ENCODE measurements around the gene NPAS3.
A peak's percentile ranks its signal among the peaks of the same experiment; 100 is the strongest.

Gene NPAS3

GRCh38 chr14:32932914-32933628 lies 5.6 kb upstream of the NPAS3 start:
- no peak for TF ChIP-seq CTCF (IDR thresholded peaks at IDR 0.05; ENCODE audit: low read depth, low read length, missing control alignments)
- DNase-seq (ENCODE audit: low read depth): no peak
- no peak overlapping the region for H3K4me3 ChIP-seq (ENCODE audit: low read depth, low read length)

GRCh38 chr14:32933629-32934072 lies 5.0 kb upstream of the NPAS3 start:
- no peak overlapping the region for H3K4me3 ChIP-seq (ENCODE audit: low read depth, low read length)
- TF ChIP-seq CTCF (IDR thresholded peaks at IDR 0.05; ENCODE audit: low read depth, low read length, missing control alignments): no peak
- DNase-seq (ENCODE audit: low read depth): no peak

- DNase-seq (ENCODE audit: low read depth): no peak
- H3K4me3 ChIP-seq (ENCODE audit: low read depth, low read length): no peak overlapping the region
- TF ChIP-seq CTCF (IDR thresholded peaks at IDR 0.05; ENCODE audit: low read depth, low read length, missing control alignments): no peak
Measured at GRCh38 chr14:32934073-32934880, 4.4 kb upstream of the NPAS3 start.

GRCh38 chr14:32934881-32935633 lies 3.6 kb upstream of the NPAS3 start:
- DNase-seq (ENCODE audit: low read depth): no peak
- TF ChIP-seq CTCF (IDR thresholded peaks at IDR 0.05; ENCODE audit: low read depth, low read length, missing control alignments): no peak
- H3K4me3 ChIP-seq (ENCODE audit: low read depth, low read length): no peak overlapping the region

GRCh38 chr14:32939254-32940065 lies 781 bp downstream of the NPAS3 start:
- no peak for TF ChIP-seq CTCF (IDR thresholded peaks at IDR 0.05; ENCODE audit: low read depth, low read length, missing control alignments)
- DNase-seq (ENCODE audit: low read depth): no peak
- H3K4me3 ChIP-seq (ENCODE audit: low read depth, low read length): peak overlapping the region; percentile 42

GRCh38 chr14:32940066-32940651 lies 1.5 kb downstream of the NPAS3 start:
- no peak for DNase-seq (ENCODE audit: low read depth)
- TF ChIP-seq CTCF (IDR thresholded peaks at IDR 0.05; ENCODE audit: low read depth, low read length, missing control alignments): no peak
- peak overlapping the region; percentile 42 for H3K4me3 ChIP-seq (ENCODE audit: low read depth, low read length)
